Hematopoietic multipotent progenitor cell treated with erythropoietin and hydrocortisone succinate and interleukin-3 and kit ligand, for 8 days (in vitro differentiated cells): ENCODE results near the gene MAIP1.

ENCODE experiments used
- DNase-seq: peaks from one replicate; pipeline ENCODE4 v3.0.0-alpha.2; 2015

MAIP1 gene

DNA sequence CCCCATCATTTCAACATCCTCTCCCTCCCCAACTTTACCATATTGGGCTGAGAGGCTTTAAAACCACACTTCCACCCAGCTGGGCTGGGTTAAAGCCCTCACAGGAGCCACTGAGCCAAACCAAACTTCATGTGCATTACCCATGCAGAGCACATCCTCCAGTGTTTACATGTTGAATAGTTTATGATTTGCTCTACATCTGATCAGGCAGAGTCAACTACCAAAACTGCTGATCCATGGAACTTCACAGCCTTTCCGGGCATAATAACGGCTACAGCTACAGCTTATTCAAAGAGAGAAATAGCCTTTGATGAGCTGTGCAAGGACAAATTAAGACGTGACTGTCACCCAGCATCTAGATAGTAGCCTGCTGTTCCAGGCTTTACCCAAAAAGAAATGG, 39.0 kb downstream of the MAIP1 start:
- no peak for DNase-seq

DNA sequence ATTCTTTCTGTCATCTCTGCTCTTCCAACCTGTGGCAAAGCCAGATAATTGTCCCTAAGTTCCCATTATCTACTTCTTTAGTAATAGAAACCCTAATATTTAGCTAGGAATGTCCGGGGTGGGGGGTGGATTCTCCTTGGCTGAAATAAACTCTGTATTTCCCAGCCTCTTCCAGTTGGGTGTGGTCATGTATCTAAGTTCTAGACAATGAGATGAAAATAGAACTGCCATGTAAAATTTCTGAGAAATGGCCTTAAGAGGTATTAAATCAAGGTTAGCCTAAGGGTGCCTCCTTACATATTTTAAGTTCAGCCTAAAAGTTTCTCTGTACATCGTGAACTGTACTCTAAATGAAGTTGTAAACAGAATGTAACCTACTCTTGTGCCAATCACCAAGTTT, 39.5 kb downstream of the MAIP1 start:
- DNase-seq: no peak

DNA sequence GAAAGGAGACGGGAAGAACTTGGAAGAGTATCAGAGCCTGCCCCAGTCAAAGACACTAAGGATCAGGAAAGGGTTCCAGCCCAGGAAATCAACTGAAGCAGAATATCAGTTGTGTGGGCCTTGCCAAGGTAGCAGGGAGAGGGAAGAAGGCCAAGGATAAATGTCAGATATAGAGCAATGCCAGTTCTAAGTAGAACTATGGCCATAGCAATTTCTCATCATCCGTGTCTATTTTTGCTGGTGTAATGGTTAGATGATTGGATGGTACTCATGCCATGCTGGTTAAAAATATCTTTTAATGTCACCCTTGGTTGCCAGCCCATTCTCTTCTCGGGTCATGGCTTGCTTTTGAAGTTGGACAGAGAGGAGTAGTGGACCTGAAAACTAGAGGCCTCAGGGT, 41.9 kb downstream of the MAIP1 start:
- DNase-seq: no peak

DNA sequence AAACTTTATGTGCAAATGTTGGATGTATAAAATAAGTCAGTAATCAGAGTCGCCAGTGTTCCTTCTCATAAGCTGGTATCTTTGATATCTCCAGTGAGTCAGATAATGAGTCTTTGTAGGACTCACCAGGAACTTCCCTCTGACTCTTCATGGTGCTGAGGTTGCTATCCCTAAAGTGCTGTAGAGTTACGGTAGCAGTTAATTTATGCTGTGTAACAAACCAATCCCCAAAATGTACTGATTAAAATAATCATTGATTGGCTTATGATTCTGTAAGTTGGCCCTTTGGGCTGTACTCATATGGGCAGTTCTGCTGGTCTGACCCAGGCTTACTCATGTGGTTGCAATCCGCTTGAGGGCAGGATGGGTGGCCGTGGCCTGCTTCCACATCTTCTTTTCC, 43.8 kb downstream of the MAIP1 start:
- DNase-seq: no peak

DNA sequence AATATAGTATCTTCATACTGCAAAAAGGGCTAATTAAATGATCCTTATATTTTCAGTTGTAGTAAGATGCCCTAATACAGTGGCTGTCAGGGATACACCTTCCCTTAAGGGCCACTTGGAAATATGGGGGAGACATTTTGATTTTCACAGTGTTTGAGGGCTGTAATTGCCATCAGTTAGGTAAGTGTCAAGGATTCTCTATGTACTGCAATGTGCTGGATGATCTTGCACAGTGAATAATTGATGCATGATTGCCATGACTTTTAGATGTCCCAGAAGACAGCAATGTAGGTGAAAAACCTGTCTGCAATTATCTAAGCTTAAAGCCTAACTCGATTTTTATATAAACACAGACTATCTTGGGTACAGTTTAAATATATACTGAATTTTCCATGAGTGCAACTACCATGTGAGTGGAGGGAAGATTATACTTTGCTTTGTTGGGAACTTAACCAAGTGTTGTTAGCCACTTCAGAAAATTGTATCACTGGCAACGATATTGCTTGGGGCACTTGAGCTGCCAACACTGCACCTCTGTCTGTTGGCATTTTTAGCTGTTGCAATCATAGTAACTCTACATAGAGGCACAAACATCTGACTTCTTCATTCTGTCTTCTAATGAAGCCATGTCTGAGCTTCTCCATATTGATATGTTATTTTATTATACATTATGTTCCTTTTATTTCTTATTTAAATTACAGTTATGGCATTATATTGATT, 45.2 kb downstream of the MAIP1 start:
- no peak for DNase-seq

DNA sequence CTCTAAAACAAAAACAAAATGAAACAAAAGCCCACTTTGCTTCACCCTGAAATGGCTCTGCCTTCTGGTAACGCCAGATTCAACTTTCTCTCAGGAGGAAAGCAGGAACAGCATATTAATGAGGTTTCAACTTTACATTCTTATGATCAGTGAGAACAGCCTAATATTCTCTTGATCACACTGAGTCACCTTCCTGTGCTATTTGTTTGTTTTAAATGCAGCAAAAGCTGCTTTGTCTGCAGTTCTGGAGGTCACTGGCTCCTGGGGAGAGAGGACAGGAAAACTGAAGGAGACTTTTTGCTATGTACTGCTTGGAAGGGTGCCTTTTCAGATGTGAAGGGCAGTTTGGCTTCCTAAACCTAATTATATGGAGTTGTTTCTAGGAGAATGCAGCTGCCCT, 48.1 kb downstream of the MAIP1 start:
- DNase-seq: no peak

DNA sequence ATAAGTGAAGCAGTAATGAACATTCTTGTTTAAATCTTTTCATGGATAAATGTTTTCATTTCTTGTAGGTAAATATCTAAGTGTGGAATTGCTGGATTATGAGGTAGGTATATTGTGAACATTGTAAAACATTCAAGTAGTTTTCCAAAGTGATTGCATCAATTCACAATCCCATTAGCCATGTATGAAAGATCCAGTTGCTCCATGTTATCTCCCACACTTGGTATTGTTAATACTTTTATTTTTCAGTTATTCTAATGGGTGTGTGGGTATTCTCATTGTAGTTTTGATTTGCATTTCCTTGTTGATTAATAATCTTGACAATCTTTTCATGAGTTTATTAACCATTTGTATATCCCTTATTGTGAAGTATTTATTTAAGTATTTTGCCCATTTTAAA, 50.3 kb downstream of the MAIP1 start:
- no peak for DNase-seq

DNA sequence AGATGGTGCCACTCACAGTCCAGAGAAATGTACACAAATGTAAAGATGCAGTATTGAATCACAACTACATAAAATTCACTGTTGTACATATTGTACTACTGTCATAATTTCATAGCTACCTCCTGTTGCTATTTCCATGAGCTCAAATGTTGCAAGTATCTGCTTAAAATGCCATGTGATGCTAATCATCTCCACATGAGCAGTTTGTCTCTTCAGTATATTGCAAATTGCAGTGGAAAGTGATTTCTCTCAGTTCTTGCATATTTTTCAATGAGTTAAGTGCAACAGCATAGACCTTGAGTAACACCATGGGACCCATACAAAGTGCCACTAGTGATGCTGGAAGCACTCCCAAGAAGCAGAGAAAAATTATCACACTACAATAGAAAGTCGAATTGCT, 51.9 kb downstream of the MAIP1 start:
- no peak for DNase-seq

DNA sequence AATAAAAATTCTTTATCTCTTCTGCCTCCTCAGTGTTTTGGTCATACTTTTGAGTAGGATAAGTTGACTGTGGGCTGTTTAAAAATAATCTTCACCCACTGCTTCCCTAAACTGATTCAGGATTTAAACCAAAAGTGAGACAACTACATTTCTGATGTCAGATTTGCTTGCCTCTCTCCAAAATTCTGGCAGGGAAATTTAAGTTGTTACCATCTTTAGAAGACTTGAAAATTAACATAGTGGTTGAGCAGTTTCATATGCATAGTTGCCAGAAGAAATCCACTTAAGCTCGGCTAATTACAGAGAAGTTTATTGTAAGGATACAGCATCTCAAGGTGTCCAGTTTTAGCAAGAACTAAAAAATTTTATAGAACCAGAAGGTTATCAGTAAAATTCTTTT, 57.0 kb downstream of the MAIP1 start:
- DNase-seq: no peak
